NCI-H2081 (cell line): Measurements from ENCODE around the gene HOXB4.

ENCODE experiments used
- DNase-seq, 2 experiments: peaks; one replicate each; lab custom pipeline; 2025; lab: John Stamatoyannopoulos, UW

HOXB4 gene

DNA sequence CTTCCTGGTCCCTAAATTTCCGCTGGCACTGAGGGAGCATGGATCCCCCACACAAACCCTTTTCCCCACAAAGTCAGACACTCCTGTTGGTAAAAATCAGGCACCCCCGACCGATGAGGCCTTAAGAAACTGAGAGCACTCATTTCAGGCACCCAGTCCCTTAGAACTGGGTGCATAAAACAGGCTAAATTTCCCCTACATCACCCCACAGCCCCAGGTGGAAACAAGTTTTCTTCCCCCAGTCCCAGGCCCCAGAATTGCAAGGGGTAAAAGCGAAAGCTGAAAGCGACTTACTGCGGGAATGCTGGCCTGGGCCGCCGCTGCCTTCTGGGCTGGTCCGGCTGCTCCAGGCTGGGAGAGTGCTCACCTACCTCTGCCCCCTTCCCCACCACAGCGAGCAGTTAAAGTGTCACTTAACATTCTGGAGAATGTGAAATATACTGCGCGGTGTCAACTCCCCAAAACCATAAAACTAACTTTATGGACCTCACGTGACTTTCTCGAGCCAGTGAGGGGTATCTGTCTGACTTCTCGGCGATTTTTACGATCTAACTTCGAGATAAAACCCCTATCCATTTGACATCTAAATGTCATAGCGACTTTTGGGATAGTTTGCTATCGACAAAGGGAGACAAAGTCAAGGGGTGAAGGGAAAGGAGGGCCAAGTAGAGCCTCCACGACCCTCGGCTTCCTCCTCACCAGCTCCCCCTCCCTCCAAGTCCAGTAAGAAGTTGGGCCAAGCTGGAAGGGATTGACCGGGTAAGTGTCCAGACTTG lies 11.9 kb upstream of the HOXB4 start, which contains the start of gene HOXB3:
TSS of gene HOXB3 (minus strand) at position 411 of the 776 bp plus-strand sequence. CDS start 37,767 bp downstream, outside the sequence.
- DNase-seq = no peak

DNA sequence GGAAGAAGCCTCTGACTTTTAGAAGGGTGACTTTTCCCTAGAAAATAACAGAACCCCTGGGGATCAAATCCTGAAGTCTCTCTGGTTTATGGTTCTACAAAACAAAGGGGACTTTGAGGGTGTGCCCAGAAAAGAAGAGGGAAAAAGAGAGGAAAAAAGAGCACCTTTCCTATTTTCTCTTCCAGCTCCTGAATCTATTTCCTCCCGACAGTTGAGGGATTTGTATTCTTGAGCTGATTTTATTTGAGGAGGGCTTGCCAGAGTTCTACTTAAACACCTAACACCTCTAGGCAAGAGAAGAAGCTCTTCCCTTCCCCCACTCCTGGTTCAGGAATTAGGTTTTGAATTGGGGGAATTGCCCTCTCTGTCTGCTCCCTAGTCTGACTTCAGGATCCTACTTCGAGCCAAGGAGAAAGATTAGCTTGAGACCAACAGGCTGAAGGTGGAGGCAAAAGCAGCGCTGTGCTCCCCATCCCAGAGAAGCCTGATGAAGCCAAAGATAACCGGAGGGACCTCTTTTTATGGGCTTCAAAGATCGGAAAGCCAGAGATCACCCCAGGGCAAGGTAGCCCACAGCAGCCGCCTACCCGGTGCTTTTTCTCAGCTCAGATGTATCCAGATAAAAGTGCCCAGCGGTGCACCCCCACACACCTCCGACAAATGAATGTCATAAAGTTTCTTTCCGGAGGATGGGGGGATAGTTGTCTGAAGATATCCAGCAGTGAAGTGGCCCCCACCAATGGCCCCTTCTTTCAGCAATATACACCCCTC lies 11.1 kb upstream of the HOXB4 start:
- no peak for DNase-seq

DNA sequence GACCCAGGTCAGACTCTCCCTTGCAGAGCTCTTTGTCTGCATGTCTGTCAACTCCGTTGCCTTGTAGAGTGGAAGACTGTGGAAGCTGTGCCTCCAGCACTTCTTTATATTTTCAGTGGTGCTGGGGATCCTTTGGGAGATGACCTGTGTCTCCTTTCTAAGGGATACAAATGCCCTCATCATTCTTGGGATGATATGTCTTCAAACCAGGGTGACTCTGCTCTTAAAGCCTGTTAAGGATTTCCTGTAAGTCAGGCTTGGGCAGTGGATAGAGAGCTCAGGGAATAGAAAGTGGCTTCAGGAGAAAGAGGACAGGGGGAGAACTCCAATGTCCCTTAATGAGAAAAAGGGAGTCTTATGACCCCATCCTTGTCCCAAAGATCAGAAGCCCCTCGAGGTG lies 10.4 kb upstream of the HOXB4 start:
- no peak for DNase-seq

DNA sequence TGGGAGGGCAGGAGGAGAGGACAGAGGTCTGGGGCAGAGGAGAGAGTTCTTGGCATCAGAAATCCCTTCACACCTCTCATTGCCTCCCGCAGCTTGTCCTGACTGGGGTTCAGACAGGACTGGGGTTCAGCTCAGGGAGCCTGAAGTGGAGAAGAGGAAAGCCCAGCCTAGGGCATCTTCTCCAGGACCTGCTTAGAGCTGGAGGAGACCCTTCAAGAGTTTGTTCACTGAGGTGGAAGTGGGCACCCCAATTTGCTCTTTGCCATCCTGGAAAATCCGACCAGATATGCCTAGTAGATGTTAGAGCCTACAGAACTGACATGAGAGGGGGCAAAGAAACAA lies 9.9 kb upstream of the HOXB4 start:
- no peak for DNase-seq

DNA sequence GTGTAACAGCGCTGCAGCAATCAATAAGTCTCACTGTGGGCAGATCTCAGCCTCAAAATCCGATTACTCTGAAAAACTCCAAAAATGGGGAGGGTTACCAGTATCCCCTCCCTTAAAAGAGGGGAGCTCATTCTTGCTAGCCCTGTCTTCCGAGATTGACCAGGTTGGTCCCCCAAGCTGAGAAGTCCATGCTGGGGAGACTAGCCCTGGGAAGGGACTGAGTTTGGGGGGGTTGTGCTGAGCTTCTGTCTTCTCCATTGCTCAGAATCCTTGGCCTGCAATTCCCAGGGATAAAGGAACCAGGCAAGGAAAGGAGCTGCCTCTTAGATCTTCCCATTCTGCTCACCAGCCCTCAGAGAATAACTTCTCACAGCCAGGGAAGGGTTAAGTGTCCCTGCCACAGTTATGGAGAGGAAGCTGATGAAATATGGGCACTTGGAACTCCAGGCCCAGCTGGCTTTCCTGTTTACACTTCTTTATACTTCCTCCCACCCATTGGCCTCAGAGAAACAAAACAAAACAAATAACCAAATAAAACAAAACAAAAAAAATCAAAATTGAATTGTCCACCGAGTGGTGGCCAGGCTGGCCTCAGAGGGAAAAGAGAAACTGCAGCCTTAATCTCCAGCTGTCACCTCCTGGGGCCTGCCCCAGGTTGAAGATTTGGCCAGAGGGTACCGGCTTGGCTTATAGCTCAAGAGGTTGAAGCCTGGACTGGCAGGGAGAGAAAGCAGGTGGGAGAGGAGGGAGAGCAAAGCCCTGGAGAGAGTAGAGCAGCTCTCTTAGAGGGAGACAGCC lies 9.3 kb upstream of the HOXB4 start:
- peak; percentile 76 to 92 for DNase-seq

DNA sequence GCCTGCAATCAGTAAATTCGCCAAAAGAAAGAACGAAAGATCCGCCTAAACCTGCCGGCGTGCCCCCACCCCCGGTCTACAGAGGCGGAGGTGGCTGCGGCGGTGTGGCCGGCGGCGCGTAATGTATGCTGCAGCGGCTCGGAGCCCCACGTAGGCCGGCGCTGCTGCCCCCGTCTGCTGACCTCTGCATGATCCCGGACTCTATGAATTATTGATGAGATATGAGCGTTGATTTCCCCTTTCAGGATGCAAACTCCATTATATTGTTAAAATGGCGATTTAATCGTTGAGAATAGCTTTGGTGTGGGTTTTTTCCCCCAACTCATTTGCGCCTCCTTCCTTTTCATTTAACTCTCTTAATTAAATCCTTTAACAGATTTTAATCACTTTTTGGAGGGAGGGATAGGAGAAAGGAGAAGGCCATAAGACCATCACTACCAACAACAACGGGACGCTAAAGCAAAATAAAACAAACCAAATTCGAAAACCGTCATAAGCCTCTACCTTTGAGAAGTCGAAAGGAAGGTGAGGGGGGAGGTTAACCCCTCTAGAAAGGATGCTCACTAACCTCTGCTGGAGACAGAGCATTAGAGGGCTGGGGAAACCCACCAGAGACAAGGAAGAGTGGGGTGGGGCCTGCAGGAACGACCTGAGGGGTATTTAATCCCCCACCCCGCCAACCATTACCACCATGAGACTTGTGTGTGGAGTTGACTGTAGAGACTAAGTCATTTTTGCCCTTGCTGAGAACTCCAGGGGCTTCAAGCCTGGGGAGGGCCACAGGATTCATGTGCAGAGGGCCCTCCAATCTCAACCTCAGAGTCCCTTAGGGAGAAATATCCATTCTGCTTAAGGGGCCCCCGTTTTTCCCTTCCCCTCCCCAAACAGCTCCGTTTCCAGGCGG lies 8.5 kb upstream of the HOXB4 start:
- peak in 1 of 2 experiments; percentile 54 for DNase-seq

DNA sequence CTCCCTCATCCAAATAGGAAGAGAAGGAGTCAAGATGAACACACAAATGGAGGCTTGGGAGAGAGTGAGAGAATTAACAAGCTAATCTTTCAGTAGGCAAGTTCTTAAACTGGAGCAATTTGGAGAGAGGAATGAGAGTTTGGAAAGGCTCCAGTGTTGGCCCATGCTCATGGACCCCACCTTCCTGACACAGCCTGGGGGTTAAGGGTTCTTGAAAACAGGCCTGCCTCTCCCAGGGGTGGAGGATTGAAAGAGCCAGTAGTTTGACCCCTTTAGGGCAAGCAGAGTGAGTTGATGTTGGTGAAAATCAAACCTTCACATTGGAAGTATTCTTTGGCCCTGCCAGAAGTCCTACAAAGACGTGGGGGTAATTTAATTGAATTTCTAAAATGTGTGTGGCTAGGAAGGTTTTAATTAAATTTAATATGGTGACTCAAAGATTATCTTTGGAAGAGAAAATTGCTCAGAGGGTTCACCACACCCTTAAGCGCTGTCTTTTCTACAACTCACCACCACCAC lies 6.1 kb upstream of the HOXB4 start:
- DNase-seq = no peak

DNA sequence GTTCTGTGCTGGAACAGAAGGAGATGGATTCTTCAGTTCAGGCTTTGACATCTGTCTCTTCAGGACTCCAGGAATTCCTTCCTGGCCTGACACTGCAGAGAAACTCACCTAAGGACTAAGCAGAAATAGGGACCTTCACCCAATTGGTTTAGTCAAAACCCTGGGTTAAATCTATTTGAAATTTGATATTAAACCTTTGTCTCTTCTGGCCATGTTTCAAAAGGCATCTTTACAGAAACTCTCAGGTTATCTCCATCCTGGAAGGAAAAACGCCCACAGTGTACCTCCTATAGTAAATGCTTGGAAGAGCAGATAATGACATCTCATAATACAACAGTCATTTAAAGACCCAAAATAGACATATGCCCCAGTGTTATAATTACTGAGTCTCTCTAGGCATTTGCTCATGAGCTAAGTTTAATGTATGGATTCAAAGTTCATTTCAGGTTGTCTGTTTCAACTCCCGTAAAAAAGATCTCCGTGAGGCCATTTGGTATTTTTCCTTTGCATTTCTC lies 5.6 kb upstream of the HOXB4 start:
- no peak for DNase-seq

DNA sequence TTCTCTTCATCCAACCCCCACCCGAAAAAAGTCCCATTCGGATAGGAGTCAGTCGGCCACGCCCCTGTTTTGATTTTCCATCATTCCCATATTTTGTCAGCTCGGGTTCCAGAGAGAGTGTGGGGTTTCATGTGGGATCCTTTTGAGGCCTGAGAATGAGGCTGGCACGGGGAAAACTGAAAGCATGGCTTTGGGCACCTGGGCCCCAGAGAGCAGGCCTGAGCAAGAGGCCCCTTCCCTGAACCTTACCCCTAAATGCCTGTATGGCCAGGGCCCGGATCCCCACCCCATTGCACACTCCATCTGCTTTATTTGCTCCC lies 4.6 kb upstream of the HOXB4 start:
- DNase-seq = no peak

DNA sequence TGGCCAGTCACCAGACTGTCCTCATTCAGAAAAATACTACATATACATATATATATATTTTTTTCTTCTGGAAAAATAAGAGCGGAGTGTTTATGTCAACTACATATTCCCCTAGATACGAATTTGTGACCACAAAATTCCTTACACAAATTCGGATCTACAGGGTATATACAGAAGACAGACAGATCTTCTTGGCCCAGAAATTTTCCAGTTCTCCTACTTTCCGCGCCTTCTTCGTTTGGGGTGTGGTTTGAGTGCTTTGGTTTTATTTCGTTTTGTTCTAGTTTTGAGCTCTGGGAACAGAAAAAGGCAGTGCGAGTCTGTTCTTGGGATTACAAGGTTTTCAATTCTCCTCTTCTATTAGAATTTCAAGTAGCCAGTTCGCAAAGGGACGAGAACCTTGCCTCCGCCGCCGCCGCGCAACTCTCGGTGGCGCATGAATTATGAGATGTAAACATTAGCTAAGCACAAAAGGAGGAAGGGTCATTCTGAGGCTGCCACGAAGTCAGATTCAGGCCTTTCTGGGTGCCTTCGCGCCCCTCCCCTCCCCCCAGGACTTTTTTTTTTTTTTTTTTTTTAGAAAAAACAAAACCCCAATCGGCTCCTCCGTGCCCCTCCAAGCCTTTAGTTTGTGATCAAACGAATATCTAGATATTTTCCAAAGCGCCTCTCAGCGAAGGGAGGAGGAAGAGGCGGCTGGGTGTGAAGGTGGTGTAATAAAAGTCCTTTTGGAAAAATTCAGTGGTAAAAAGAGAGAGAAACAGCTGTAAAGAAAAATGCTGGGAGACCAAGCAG lies 1.8 kb upstream of the HOXB4 start:
- DNase-seq = no peak

DNA sequence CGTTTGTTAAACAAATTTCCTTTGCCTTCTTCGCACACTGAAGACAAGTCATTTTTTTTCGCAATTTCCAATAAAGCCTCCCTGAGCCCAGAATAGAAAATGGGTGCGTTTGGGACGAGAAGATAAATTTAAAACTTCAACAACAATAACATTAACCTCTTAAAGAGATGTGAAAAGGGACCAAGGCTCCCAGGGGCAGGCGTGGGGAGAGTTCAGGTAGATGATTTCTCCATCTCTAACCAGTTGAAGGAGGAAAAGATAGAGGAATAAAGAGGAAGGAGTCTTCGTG lies 1.3 kb upstream of the HOXB4 start:
- no peak for DNase-seq

DNA sequence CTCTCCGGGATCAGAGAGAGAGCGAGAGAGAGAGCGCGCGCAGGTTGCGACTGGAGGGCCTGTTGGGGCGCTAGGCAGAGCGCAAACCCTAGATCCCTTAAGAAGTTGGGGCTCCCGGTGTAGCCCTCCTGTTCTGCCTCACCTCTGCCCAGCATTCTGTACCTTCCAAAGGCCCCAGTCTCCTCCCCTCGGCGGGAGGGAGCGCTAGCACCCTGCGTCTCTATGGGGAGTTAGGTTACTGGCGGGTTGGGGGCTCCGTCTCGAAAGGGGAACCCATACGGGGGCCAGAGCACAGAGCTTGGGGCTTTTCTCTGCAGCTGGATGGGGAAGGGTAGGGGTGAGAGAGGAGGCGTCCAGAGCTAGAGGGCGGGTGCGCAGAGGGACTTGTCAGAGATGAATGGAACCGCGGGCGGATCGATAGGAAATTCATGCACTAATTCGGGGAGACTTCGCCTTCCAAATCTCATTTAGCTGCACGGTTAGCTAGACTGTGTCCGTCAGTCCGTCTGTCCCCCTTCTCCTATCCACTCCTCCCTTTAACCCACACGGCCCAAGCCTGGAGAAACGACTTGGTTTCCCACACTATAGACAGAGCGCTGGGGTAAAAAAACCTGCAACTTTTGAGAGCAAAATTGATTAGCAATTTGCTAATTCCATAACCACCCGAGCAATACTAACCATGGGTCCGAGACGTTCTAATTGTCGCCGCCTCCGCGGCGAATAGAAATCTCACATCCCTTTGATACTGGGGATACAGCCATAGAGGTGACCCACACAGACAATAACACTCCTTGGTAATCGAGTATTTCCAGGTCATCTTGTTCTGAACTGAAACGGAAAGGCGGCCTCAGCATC lies 693 bp upstream of the HOXB4 start:
- DNase-seq = peak in 1 of 2 experiments; percentile 59

DNA sequence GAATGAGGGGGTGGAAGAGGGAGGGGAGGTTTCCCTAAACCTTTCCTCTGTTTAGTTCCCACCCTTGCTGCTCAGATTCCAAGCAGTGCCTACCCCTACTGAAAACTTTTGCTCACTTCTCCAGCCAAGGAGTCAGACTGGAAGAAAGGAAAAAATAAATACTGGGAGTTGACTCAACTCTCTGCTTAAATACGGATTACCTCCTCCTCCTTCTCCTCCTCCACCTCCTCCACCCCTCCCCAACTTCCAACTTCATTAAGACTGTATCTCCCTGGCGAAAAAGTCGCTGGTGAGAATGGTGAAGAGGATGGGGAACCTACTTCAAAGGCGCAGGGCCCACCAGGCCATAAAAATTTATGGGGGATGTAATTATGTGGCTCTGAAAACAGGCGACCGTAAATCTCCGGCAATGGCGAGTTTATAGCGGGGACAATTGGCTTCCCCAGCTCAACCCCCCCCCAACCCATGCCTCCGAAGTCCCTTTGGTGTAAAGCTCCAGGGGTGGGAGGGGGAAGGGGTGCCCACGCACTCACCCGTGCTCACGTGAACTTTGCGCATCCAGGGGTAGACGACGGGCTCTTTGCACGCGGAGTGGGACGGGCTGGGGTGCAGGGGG lies 712 bp downstream of the HOXB4 start:
- peak in 1 of 2 experiments; percentile 43 for DNase-seq

DNA sequence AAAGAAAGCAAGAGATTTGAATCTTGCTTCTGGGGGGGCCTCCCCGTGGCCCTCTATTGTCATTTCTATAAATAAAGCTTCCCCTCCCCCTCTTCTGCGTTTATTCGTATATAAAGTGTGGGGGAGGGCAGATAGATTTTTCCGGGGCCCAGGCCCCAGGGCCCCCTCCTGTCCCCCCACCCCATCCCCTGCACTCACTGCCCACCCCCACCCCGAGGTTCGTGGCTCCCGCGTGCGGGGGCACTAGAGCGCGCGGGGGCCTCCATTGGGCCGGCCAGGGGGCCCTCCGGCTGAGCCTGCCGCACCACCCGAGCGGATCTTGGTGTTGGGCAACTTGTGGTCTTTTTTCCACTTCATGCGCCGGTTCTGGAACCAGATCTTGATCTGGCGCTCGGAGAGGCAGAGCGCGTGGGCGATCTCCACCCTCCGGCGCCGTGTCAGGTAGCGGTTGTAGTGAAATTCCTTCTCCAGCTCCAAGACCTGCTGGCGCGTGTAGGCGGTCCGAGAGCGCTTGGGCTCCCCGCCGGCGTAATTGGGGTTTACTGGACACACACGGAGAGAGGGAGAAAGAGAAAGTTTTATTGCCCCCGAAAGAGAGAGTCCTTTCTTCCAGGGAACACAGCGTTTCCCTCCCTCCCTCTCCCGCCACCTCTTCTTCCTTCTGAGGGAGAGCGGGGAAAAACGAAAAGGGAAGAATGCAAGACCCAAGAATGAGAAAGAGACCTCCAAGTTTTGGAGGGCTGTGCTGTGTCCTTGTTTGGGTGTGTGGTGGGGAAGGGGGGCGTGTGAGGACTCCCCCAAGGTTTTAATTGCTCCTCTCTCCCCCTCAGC lies 1.5 kb downstream of the HOXB4 start:
- peak in 1 of 2 experiments; percentile 52 for DNase-seq

DNA sequence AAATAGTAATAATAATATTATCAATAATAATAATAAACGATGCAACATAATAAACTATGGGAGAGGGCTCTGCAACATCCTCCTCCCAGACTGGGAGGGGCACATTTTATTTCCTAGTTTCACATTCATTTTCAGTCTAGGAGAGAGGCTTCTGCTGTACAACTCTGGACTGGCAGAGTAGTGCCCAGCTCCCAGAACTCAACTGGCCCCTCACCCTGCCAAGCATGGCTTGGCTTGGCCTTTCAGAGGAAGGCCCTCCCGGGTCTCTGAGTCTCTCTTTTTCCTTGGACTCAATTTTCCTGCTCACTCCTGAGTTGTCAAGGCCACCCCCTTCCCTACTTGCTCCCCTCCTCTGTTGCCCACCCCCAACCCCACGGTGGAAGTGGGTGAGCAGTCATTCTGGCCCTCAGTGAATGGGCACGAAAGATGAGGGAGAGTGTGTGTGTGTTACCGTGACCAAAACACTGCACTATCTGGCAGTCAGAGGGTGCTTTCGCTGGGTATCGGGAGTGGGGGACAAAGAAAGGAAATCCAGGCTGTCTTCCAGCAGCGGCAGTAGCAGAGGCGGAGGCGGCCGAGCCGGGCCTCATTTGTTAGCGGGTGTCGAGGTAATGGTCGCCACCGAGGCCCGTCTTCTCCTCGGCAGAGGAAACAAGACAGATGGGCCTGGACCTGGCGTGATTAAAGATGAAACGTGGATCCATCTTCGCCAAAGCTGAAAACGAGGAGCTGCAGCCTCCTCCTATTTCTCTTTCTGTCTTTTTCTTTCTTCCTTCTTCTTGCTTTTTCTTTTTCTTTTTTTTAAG lies 2.3 kb downstream of the HOXB4 start:
- DNase-seq = no peak

DNA sequence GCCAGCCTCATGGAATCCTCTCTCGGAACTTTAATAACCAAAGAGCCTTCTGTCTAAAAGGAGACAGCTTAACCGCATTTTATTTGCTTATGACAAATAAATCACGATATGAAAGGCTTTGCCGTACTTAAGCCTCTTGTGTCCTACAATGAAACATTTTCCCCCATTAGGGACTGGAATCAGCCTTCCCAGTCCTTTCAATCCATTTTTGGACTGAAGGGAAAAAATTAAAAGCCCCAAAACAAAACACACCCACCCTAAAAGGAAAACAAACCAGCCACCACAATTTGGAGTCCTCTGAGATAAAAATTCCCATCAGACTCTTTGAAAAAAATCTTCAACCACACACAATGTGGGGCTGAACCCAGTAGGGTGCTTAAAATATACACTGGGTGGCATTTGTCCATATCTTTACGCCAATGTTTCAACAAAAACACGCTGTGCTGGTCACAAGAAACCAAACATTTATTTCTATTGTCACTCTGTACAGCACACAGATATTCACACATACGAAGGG lies 3.0 kb downstream of the HOXB4 start:
- peak in 1 of 2 experiments; percentile 65 for DNase-seq

DNA sequence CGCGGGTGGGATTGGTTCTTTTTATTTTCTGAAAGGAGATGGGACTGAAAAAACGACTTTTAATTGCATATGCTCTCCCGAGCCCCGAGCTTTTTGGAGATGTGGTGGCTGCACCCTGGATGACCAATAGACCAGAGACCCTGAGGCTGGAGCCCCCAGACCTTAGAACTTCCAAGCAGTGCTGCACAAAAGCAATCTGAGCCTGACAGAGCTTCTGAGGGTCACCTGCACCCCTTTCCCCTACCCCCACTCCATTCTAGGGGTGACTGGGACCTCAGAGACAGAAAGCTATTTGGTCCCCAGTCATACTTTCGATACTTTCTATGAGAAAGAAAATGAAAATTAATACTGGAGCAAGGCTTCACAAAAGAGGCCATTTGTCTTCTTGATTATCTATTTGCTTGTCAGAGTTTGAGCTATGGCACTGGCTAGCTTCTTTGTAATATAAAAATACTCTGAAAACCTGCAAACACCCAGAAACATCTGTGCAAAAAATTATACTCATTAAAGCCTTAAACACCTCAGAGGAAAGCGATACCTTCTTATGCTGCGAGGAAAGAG lies 3.6 kb downstream of the HOXB4 start:
- no peak for DNase-seq
